PFSK-1 (cell line): ENCODE results near the gene LCP2.

ENCODE experiments used
- FOXP2 ChIP-seq: optimal IDR thresholded peaks from 2 replicates; pipeline ENCODE3; 2011; ENCODE audit warnings: borderline replicate concordance, control low read depth, inconsistent platforms; ENCODE audit not compliant: insufficient read depth; ENCODE audit errors: extremely low read length, extremely low read depth
- POLR2AphosphoS5 ChIP-seq: IDR thresholded peaks from 2 replicates; pipeline ENCODE4 v1.6.1; 2012; ENCODE audit warnings: low read depth, mild to moderate bottlenecking, control low read depth, low read length, moderate library complexity
- SIN3A ChIP-seq: IDR thresholded peaks from 2 replicates; pipeline ENCODE4 v1.6.1; 2012; ENCODE audit warnings: mild to moderate bottlenecking, low read length, moderate library complexity, borderline replicate concordance; ENCODE audit not compliant: insufficient read depth
- TAF1 ChIP-seq: IDR thresholded peaks from 2 replicates; pipeline ENCODE4 v1.6.1; 2012; ENCODE audit warnings: low read length, control low read depth, borderline replicate concordance; ENCODE audit not compliant: insufficient read depth
- TF ChIP-seq, protein P1 (sequence below), 2 experiments: IDR thresholded peaks; 2 replicates each; pipeline versions ENCODE4 v1.6.1 to v1.8.0; 2011 to 2012; ENCODE audit warnings: low read depth in 2 of 2, low read length in 2 of 2, control low read depth in 1 of 2, inconsistent platforms in 1 of 2, mild to moderate bottlenecking in 1 of 2, moderate library complexity in 1 of 2; ENCODE audit not compliant: insufficient read depth in 1 of 2

Gene LCP2

DNA sequence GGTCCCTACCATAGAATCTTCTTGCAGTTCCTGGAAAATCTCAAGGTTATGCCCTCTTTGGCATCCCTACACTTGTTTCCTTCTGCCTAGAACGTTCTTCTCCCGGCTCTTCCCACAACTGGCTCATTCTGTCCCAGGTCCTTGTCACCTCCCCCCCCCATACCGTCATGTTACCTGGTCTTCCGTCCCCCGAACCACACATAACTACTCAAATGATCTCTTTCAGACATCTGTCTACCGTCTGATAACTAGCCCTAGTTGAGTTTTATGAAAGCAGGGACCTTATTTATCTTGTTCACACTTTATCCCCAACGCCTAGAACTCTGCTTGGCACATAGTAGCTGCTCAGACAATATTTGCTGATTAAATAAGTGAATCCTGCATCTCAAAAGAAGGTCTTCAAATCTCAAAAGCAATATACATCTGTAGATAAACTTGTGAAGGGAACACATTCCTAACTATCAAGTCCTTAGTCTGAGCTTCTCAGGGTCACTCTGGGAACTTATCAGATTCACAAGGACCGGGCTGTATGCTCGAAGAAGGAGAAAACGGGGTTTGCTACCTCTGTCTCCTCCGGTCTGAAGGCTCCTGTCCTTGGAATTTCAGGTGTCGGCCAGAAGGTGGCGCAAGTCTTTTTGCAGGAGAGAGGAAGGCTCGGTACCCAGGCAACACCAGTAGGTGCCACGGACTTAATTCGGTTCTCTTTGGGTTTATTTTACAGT, 30.0 kb downstream of the LCP2 start:
- TF ChIP-seq SIN3A (no peak), TAF1 (no peak), FOXP2 (no peak), POLR2AphosphoS5 (no peak)
- TF ChIP-seq, protein P1, sequence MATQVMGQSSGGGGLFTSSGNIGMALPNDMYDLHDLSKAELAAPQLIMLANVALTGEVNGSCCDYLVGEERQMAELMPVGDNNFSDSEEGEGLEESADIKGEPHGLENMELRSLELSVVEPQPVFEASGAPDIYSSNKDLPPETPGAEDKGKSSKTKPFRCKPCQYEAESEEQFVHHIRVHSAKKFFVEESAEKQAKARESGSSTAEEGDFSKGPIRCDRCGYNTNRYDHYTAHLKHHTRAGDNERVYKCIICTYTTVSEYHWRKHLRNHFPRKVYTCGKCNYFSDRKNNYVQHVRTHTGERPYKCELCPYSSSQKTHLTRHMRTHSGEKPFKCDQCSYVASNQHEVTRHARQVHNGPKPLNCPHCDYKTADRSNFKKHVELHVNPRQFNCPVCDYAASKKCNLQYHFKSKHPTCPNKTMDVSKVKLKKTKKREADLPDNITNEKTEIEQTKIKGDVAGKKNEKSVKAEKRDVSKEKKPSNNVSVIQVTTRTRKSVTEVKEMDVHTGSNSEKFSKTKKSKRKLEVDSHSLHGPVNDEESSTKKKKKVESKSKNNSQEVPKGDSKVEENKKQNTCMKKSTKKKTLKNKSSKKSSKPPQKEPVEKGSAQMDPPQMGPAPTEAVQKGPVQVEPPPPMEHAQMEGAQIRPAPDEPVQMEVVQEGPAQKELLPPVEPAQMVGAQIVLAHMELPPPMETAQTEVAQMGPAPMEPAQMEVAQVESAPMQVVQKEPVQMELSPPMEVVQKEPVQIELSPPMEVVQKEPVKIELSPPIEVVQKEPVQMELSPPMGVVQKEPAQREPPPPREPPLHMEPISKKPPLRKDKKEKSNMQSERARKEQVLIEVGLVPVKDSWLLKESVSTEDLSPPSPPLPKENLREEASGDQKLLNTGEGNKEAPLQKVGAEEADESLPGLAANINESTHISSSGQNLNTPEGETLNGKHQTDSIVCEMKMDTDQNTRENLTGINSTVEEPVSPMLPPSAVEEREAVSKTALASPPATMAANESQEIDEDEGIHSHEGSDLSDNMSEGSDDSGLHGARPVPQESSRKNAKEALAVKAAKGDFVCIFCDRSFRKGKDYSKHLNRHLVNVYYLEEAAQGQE (IDR thresholded peaks at IDR 0.05; ENCODE audit: insufficient read depth in 1 of 2, low read depth in 2 of 2, low read length in 2 of 2): no peak

DNA sequence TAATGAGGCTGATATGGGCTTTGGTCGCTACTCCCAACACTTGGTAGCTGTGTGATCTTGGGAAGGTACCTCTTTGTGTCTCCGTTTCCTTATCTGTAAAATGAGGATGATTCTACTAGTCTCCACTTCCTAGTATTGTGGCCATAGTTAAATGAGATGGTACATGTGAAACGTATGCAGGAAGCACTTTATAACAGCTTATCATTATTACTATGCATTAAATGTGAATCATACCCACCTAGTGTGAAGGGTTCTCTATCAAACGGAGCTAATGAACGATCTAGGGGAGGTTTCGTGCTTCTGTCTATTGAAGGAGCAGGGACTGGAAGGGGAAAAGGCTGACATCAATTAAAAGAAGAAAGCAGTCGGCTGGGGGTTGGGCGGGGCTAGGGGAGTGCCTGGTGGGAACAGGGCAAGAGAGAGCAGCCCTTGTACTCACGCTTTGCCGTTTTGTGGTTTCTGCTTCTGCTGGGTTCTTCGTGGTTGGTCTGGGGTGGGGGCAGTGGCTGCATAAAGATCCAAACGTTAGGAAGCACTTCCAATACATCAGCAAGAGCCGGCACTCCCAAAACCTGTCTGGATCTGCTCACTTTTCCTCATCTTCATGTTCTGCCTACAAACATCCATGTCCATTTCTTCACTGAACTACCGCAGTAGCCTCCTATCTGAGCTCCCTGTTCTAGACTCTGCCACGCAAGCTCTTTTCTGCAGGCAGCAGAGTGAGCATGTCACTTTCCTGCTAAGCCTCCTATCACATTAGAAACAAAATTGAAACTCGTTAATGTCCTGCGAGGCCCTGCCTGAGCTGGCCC, 30.8 kb downstream of the LCP2 start:
- TF ChIP-seq FOXP2: no peak

DNA sequence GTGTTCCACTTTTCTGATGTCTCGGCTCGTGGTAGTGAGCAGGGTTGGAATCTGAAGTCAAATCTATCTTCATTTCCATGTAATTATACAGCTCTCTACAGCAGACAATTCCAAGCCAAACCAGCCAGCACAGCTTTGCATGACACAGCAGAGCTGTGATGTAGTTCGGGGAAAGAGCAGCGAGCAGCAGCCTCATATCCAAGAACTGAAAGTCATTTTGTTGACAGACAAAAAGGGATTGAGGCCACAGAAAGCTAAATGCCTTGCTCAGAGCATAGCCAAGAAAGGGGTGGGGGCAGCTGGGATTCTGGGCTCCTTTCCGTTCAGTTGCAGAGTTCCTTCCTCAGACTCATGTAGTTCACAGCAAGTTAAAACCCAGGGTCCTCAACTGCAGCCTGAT, 32.1 kb downstream of the LCP2 start:
- TF ChIP-seq POLR2AphosphoS5: no peak
- TF ChIP-seq FOXP2: no peak
- no peak for TF ChIP-seq SIN3A
- TF ChIP-seq TAF1: no peak
- TF ChIP-seq, protein P1 (IDR thresholded peaks at IDR 0.05; ENCODE audit: insufficient read depth in 1 of 2, low read depth in 2 of 2, low read length in 2 of 2): no peak

DNA sequence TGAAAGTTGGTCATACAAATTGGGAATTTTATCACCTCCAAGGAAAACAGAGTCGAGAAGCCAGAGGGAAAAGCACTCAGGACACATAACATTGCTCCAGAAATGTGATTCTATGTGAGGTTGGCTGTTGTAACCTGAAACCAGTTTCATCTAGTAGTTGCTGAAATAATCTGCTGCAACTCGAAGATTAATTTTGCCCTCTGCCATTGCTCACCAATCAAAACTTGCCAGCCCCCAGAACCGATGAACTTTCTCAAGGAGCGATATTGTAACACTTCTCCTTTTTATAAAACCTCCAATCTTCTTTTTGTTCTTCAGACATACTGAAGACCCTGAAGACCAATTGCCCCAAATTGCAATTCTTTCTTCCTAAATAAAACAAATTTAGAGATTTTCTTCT, 33.7 kb downstream of the LCP2 start:
- TF ChIP-seq POLR2AphosphoS5 (no peak), FOXP2 (no peak), TAF1 (no peak), SIN3A (no peak)
- TF ChIP-seq, protein P1 (IDR thresholded peaks at IDR 0.05; ENCODE audit: insufficient read depth in 1 of 2, low read depth in 2 of 2, low read length in 2 of 2): no peak

DNA sequence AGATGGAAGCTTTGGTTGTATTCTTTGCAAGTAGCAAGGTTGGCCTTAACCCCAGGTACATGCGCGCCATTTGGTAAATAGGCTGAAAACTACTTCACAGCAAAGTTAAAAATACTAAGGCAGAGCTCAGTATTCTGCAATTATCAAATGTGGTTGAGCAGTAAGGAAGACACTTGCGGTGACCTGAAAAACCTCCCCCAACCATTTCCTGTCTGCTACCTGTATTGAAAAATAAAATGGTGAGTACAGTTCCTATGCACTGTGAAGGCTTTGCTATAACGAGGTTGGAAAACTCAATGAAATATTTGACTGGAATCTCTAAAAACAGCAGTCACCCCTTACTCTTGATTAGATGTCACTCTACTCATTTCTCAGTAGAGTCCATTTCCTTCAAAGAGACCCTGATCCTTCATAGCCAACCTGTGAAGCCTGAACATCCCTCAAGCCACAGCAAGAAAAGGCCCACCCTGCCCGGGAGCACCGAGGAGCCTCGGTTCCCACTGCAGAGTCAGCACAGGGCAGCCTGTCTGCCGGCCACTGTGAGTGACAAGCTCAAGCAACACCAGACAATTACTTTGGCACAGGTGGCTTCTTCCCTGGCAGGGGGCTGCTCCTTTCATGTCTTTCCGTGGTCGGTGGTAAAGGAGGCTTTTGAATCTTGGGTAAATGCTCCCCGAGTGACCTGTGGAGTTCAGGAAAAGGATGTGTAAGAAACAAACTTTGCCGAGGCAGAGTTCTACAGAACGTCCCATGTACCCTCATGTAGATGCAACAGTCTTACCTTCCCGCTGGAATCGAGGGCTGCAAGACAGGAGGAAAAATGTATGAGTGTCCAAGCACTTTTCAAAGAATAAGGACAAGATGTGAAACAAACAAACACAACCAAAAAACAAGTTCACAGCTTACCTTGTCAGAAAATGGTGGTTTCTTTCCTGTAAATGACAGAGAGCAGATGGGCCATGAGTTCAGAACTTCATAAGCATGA, 35.2 kb downstream of the LCP2 start:
- TF ChIP-seq TAF1 (no peak), SIN3A (no peak), FOXP2 (no peak), POLR2AphosphoS5 (no peak)
- TF ChIP-seq, protein P1 (IDR thresholded peaks at IDR 0.05; ENCODE audit: insufficient read depth in 1 of 2, low read depth in 2 of 2, low read length in 2 of 2): no peak
